ENCODE results near the gene DAZAP1. TPM values are rescaled to one million over a fixed set of nuclear protein-coding genes. Genes with fewer than 3 reads are reported as not detected.

Gene DAZAP1
- total and polyA plus RNA-seq, 7 donors, result 59.9 to 122 (median 90.9) TPM

GRCh38 chr19:1409204-1410005, 2.0 kb downstream of the DAZAP1 start:
- Histone ChIP-seq H3K36me3 (ENCODE audit: insufficient read depth in 1 of 2, low read depth in 1 of 2) (peaks cover 0 to 22% of the 10 kb centered on the region in 2 donors), H3K4me1 (peaks cover 53% of the 10 kb centered on the region), H3K27me3 (ENCODE audit: insufficient read depth in 3 of 3, low read length in 2 of 3) (no peaks in the 10 kb centered on the region), H3K27ac (peak overlapping the region; percentile 95), H3K4me3 (peak overlapping the region; percentile 97), H3K9me3 (no peaks in the 10 kb centered on the region)
- 50 to 70% (median 53%) methylated on average over 33 of the region's 33 CpGs for WGBS, 3 donors
- no peak for TF ChIP-seq CTCF (IDR thresholded peaks at IDR 0.05)
- ATAC-seq, result no peak
- DNase-seq, result no peak
- intact Hi-C loops (cut with DNase I), result loop anchor here (2.0 to 10.0 kb wide), 3 partner anchors 53 to 835 kb away; partner anchors contain the start of genes BSG (in 1 of the 2) and FAM174C (in 1 of the 2)

DNA sequence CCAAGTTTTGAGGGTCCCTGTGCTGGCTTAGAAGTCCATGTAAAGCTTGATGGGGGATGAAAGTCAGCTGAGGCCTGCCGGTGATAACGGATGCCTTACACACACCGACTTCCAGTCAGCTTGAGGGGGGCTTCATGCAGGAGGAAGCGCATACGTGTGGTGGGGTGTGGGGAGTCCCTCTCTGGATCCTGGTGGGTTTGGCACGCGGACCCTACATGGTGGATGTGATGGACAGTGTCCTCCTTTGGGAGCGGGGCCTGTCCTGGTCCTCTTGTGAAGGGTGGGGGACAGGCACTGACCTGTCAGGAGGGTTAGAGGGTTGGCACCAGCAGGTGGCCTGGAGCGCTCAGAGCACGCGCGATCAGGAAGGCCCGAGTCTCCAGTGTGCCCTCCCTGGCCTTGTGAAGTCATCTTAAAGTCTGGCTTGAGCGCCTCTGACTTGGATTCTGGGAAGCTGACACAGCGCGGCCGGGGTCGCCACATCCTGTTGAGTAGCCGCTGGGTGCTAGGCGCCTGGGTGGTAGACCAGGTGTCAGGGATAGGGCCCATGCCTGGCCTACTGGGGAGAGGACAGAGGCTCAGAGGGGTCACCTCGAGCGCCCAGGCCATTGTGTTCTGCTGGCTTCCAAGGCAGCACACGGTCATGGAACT, 2.9 kb downstream of the DAZAP1 start:
- Histone ChIP-seq H3K9me3 (no peaks in the 10 kb centered on the region), H3K27me3 (ENCODE audit: insufficient read depth in 3 of 3, low read length in 2 of 3) (no peaks in the 10 kb centered on the region), H3K4me1 (peaks cover 61% of the 10 kb centered on the region), H3K27ac (peak overlapping the region; percentile 95), H3K36me3 (ENCODE audit: insufficient read depth in 1 of 2, low read depth in 1 of 2) (peaks cover 0 to 22% of the 10 kb centered on the region in 2 donors), H3K4me3 (peak overlapping the region; percentile 97)
- 63 to 74% (median 70%) methylated on average over 23 of the region's 23 CpGs for WGBS, 3 donors
- intact Hi-C loops (cut with DNase I), result loop anchor here in 1 of 2 donors (10.0 kb wide), 1 partner anchor 135 kb away; the partner anchor contains the start of gene FAM174C
- DNase-seq, result no peak
- no peak for TF ChIP-seq CTCF (IDR thresholded peaks at IDR 0.05)
- ATAC-seq, result peak in 3 of 4 donors; percentile 0 to 9 (median 2)

GRCh38 chr19:1410789-1411188, 3.4 kb downstream of the DAZAP1 start:
- intact Hi-C loops (cut with DNase I), result loop anchor here in 1 of 2 donors (10.0 kb wide), 1 partner anchor 136 kb away; the partner anchor contains the start of gene FAM174C
- no peak for TF ChIP-seq CTCF (IDR thresholded peaks at IDR 0.05)
- Histone ChIP-seq H3K9me3 (no peaks in the 10 kb centered on the region), H3K27ac (peak overlapping the region; percentile 95), H3K4me1 (peaks cover 66% of the 10 kb centered on the region), H3K4me3 (peak overlapping the region; percentile 97), H3K36me3 (ENCODE audit: insufficient read depth in 1 of 2, low read depth in 1 of 2) (peaks cover 0 to 22% of the 10 kb centered on the region in 2 donors), H3K27me3 (ENCODE audit: insufficient read depth in 3 of 3, low read length in 2 of 3) (no peaks in the 10 kb centered on the region)
- DNase-seq (no peak), ATAC-seq (no peak)
- 62 to 83% (median 70%) methylated on average over 9 of the region's 9 CpGs for WGBS, 3 donors

DNA sequence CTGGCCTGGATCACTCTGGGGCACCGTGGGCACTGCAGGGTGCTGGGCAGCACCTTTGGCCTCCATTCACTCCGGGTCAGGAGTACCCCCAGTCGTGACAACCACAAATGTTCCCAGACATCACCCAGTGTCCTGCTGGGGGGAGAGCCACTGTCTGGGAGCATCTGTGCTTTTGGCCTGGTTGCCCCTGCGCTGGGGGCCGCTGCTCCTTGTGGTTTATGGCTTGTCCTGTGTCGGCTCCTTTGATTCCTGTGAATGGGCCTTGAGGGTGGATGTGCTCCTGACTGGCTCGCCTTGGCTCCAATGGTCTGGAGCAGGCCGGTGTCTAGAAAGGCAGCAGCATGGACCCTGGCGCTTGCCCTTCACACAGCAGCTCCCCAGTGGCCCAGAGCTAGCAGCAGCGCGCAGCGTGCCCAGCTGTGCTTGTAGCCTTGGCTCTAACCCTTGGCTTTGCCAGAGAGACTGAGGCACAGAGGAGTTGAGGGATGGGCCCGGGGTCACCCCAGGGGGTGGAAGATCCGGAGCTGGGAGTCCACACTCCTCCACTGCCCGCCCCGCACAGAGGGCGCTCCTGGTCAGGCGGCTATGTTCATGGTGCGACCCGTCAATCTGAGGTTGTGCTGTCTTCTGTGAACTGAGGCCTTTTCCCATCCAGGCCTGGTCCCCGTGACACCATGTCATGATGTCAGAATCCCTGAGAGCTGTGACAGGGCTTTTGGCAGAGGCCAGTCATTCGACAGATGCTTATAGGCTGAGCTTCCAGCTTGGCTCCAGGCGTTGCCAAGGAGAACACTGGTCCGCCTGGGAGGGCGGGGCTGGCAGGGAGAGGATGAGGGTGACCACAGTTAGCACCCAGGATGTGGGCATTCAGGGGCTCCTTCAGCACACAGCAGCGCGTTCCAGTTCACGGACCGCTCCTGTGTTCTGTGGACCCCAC, 4.1 kb downstream of the DAZAP1 start:
- Histone ChIP-seq H3K4me3 (peak overlapping the region; percentile 97), H3K9me3 (no peaks in the 10 kb centered on the region), H3K36me3 (ENCODE audit: insufficient read depth in 1 of 2, low read depth in 1 of 2) (peaks cover 0 to 22% of the 10 kb centered on the region in 2 donors), H3K27ac (peak overlapping the region; percentile 95), H3K4me1 (peaks cover 71% of the 10 kb centered on the region), H3K27me3 (ENCODE audit: insufficient read depth in 3 of 3, low read length in 2 of 3) (no peaks in the 10 kb centered on the region)
- intact Hi-C loops (cut with DNase I), result loop anchor here in 1 of 2 donors (10.0 kb wide), 1 partner anchor 137 kb away; the partner anchor contains the start of gene FAM174C
- no peak for TF ChIP-seq CTCF (IDR thresholded peaks at IDR 0.05)
- ATAC-seq, result peak; percentile 43 to 66 (median 54)
- 36 to 51% (median 38%) methylated on average over 29 of the region's 29 CpGs for WGBS, 3 donors
- DNase-seq, result peak; percentile 77 to 90
